PC-9 (cell line): ENCODE data around the gene MEF2A. TPM values are rescaled to one million over a fixed set of nuclear protein-coding genes. Genes with fewer than 3 reads are reported as not detected.

Source experiments
- BruUV-seq: library from RNA; stranded (reverse); fragments of 400-500 nt; replicated peaks from 2 replicates; lab custom pipeline; 2021; lab: Mats Ljungman, UMichigan
- CTCF ChIA-PET: fragments of 300-600 bp; sonication (Branson Sonifier 250); formaldehyde crosslinking; loops from one replicate; lab custom pipeline; 2022; ENCODE audit warnings: antibody characterized with exemption; lab: Charles Lee
- POLR2A ChIA-PET: fragments of 300-600 bp; sonication (Branson Sonifier 250); formaldehyde crosslinking; loops from one replicate; lab custom pipeline; 2022; ENCODE audit warnings: antibody characterized with exemption; ENCODE audit not compliant: unreplicated experiment; lab: Charles Lee
- DNase-seq, 2 experiments: peaks; one replicate each; pipeline versions ENCODE4 v3.0.0 to v3.0.0-alpha.2; 2015 to 2022; ENCODE audit warnings: mixed read lengths in 1 of 2
- H2AFZ ChIP-seq: fragments of 200-600 bp; sonication (generic); 2 replicates; pipeline ENCODE4 v1.8.1; 2017; ENCODE audit warnings: antibody characterized with exemption
- H3F3A ChIP-seq: fragments of 200-600 bp; sonication (generic); 2 replicates; pipeline ENCODE4 v1.8.1; 2017; ENCODE audit warnings: antibody characterized with exemption, mild to moderate bottlenecking, low read depth; ENCODE audit not compliant: insufficient read depth
- H3K27ac ChIP-seq: fragments of 200-600 bp; sonication (generic); 2 replicates; pipeline ENCODE4 v1.6.1; 2016; ENCODE audit warnings: mixed run types
- H3K27me3 ChIP-seq: fragments of 200-600 bp; sonication (generic); 2 replicates; pipeline ENCODE4 v1.6.1; 2016; ENCODE audit warnings: low read depth, mixed run types; ENCODE audit not compliant: insufficient read depth
- H3K36me3 ChIP-seq: fragments of 200-600 bp; sonication (generic); 2 replicates; pipeline ENCODE4 v1.6.1; 2016; ENCODE audit warnings: low read depth, mixed run types
- H3K4me1 ChIP-seq: fragments of 200-600 bp; sonication (generic); replicated peaks from 2 replicates; pipeline ENCODE4 v1.6.1; 2016; ENCODE audit warnings: mixed run types; ENCODE audit not compliant: insufficient read depth
- H3K4me2 ChIP-seq: fragments of 200-600 bp; sonication (generic); 2 replicates; pipeline ENCODE4 v1.6.1; 2017; ENCODE audit warnings: mixed run types
- H3K4me3 ChIP-seq: fragments of 200-600 bp; sonication (generic); 2 replicates; pipeline ENCODE4 v1.6.1; 2016; ENCODE audit warnings: mixed run types
- H3K79me2 ChIP-seq: fragments of 200-600 bp; sonication (generic); 2 replicates; pipeline ENCODE4 v1.6.1; 2017; ENCODE audit warnings: low read depth, mixed run types
- H3K9me2 ChIP-seq: fragments of 200-600 bp; sonication (generic); 2 replicates; pipeline ENCODE4 v1.8.1; 2017; ENCODE audit warnings: mild to moderate bottlenecking; ENCODE audit not compliant: insufficient read depth
- H3K9me3 ChIP-seq: fragments of 200-600 bp; sonication (generic); 2 replicates; pipeline ENCODE4 v1.8.1; 2016; ENCODE audit warnings: low read depth; ENCODE audit not compliant: insufficient read depth
- H4K20me1 ChIP-seq: fragments of 200-600 bp; sonication (generic); 2 replicates; pipeline ENCODE4 v1.8.1; 2017; ENCODE audit not compliant: insufficient read depth
- CTCF ChIP-seq: fragments of 200-600 bp; sonication (generic); conservative IDR thresholded peaks from 2 replicates; pipeline ENCODE4 v1.6.1; 2017; ENCODE audit warnings: mixed run types, antibody characterized with exemption, mild to moderate bottlenecking, moderate library complexity
- EZH2 ChIP-seq: fragments of 200-600 bp; sonication (generic); IDR thresholded peaks from 2 replicates; pipeline ENCODE4 v1.8.0; 2017; ENCODE audit warnings: antibody characterized with exemption, low read depth
- intact Hi-C: fragments of 100-400 bp; cut with micrococcal nuclease; formaldehyde crosslinking; loops from one replicate; pipeline ENCODE4 v1.10.0; 2022; ENCODE audit not compliant: unreplicated experiment
- total RNA-seq: library from RNA; stranded (reverse); gene quantifications from 2 replicates; pipeline ENCODE4 v1.2.3, GENCODE V29; 2021

Gene MEF2A
- total RNA-seq, 1 experiment from 2014 or later: 31.8 TPM

GRCh38 chr15:99734575-99734974, 168.8 kb downstream of the MEF2A start:
- POLR2A ChIA-PET: no interaction called here
- CTCF ChIA-PET: interaction anchor here (0.7 kb wide), 1 partner anchor 832 kb away, joined by 7 read pairs; no protein-coding TSS in a partner anchor

GRCh38 chr15:99735868-99736267, 170.1 kb downstream of the MEF2A start:
- Histone ChIP-seq H3K9me2 (no peaks in the 10 kb centered on the region), H3K79me2 (no peaks in the 10 kb centered on the region), H3K4me1 (peaks cover 7% of the 10 kb centered on the region; the same call in 1 of the 2 replicates), H3K27me3 (no peaks in the 10 kb centered on the region), H3K36me3 (no peaks in the 10 kb centered on the region), H3K9me3 (no peaks in the 10 kb centered on the region), H3K27ac (no peak overlapping the region), H3K4me3 (no peak overlapping the region), H3F3A (no peaks in the 10 kb centered on the region), H4K20me1 (no peaks in the 10 kb centered on the region), H2AFZ (no peak overlapping the region; the same call in 1 of the 2 replicates), H3K4me2 (no peak overlapping the region)
- intact Hi-C loops: loop anchor here (2.0 to 10.0 kb wide), 2 partner anchors 13 to 631 kb away; partner anchors contain the start of gene SYNM
- TF ChIP-seq CTCF: no peak
- ChIA-PET POLR2A (no interaction called here), CTCF (no interaction called here)
- no peak for DNase-seq
- no TSS peak for BruUV-seq

More at GRCh38 chr15:99734575-99734974, 168.8 kb downstream of the MEF2A start:
- no peak overlapping the region for H3K4me3 ChIP-seq
- DNase-seq: no peak
- H3K4me2 ChIP-seq: no peak overlapping the region
- H3K79me2 ChIP-seq: no peaks in the 10 kb centered on the region
- TF ChIP-seq EZH2 (no peak), CTCF (no peak)
- no peak overlapping the region for H3K27ac ChIP-seq
- H2AFZ ChIP-seq: no peak overlapping the region
- intact Hi-C loops: loop anchor here (2.0 to 10.0 kb wide), 2 partner anchors 14 to 630 kb away; partner anchors contain the start of gene SYNM
- BruUV-seq: no TSS peak
- H3F3A ChIP-seq: no peaks in the 10 kb centered on the region
- H3K36me3 ChIP-seq: no peaks in the 10 kb centered on the region
- H3K27me3 ChIP-seq: no peaks in the 10 kb centered on the region
- H3K9me2 ChIP-seq: no peaks in the 10 kb centered on the region
- peaks cover 7% of the 10 kb centered on the region; the same call in 1 of the 2 replicates for H3K4me1 ChIP-seq
- no peaks in the 10 kb centered on the region for H3K9me3 ChIP-seq
- no peaks in the 10 kb centered on the region for H4K20me1 ChIP-seq

- no peaks in the 10 kb centered on the region for H3K9me2 ChIP-seq
- H3F3A ChIP-seq: no peaks in the 10 kb centered on the region
- no peak for DNase-seq
- no peaks in the 10 kb centered on the region for H3K79me2 ChIP-seq
- POLR2A ChIA-PET: no interaction called here
- H3K4me2 ChIP-seq: no peak overlapping the region
- CTCF ChIA-PET: no interaction called here
- no peaks in the 10 kb centered on the region for H3K9me3 ChIP-seq
- no peaks in the 10 kb centered on the region for H3K36me3 ChIP-seq
- BruUV-seq: no TSS peak
- TF ChIP-seq CTCF: no peak
- TF ChIP-seq EZH2: no peak
- H3K27ac ChIP-seq: no peak overlapping the region
- H3K4me3 ChIP-seq: no peak overlapping the region
- peaks cover 7% of the 10 kb centered on the region; the same call in 1 of the 2 replicates for H3K4me1 ChIP-seq
- H3K27me3 ChIP-seq: no peaks in the 10 kb centered on the region
- intact Hi-C loops: loop anchor here (10.0 kb wide), 1 partner anchor 632 kb away; the partner anchor contains the start of gene SYNM
- H4K20me1 ChIP-seq: no peaks in the 10 kb centered on the region
- H2AFZ ChIP-seq: no peak overlapping the region
Measured at GRCh38 chr15:99736702-99737101, 170.9 kb downstream of the MEF2A start.
